Transverse colon (tissue), 3 donors: ENCODE measurements around the gene DMAC2.

Experiments used
- POLR2A ChIP-seq: fragments of 450-650 bp; IDR thresholded peaks from one replicate; pipeline ENCODE4 v1.6.1; 2016; ENCODE audit warnings: antibody characterized with exemption, mild to moderate bottlenecking, moderate library complexity
- TF ChIP-seq, protein P1 (sequence below), 5 experiments: fragments of 200-600 bp in 3 of 5; fragments of 450-650 bp in 2 of 5; sonication (generic) in 3 of 5; IDR thresholded peaks; 1 replicate in 2 of 5; 2 replicates in 3 of 5; pipeline ENCODE4 v1.5.1; 2016 to 2017; ENCODE audit warnings: antibody characterized with exemption in 5 of 5, inconsistent platforms in 3 of 5, mild to moderate bottlenecking in 2 of 5, moderate library complexity in 1 of 5

- TF ChIP-seq, protein P1, sequence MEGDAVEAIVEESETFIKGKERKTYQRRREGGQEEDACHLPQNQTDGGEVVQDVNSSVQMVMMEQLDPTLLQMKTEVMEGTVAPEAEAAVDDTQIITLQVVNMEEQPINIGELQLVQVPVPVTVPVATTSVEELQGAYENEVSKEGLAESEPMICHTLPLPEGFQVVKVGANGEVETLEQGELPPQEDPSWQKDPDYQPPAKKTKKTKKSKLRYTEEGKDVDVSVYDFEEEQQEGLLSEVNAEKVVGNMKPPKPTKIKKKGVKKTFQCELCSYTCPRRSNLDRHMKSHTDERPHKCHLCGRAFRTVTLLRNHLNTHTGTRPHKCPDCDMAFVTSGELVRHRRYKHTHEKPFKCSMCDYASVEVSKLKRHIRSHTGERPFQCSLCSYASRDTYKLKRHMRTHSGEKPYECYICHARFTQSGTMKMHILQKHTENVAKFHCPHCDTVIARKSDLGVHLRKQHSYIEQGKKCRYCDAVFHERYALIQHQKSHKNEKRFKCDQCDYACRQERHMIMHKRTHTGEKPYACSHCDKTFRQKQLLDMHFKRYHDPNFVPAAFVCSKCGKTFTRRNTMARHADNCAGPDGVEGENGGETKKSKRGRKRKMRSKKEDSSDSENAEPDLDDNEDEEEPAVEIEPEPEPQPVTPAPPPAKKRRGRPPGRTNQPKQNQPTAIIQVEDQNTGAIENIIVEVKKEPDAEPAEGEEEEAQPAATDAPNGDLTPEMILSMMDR (IDR thresholded peaks at IDR 0.05) = no peak
- TF ChIP-seq POLR2A = peak; percentile 98
Measured at GRCh38 chr19:41426952-41427646, 12.6 kb downstream of the DMAC2 start, which contains the start of gene B3GNT8.
